ENCODE data around the gene GOLGA5. TPM values are rescaled to one million over a fixed set of nuclear protein-coding genes. Genes with fewer than 3 reads are reported as not detected.

GOLGA5 gene
- total RNA-seq, 1 experiment from 2014 or later, result 22.3 TPM

GRCh38 chr14:92847749-92848148 is 53.6 kb downstream of the GOLGA5 start:
- Histone ChIP-seq H3K36me3 (ENCODE audit: control insufficient read depth, insufficient read depth, low read length) (no peaks in the 10 kb centered on the region), H3K4me1 (ENCODE audit: control insufficient read depth, insufficient read depth, low read length) (no peaks in the 10 kb centered on the region), H3K27me3 (ENCODE audit: control insufficient read depth, insufficient read depth, low read length) (no peaks in the 10 kb centered on the region), H3K4me3 (ENCODE audit: low read depth in 2 of 2, low read length in 2 of 2) (no peak overlapping the region), H3K27ac (ENCODE audit: low read length) (no peak overlapping the region), H3K9me3 (ENCODE audit: control insufficient read depth, insufficient read depth, low read depth, low read length) (no peaks in the 10 kb centered on the region)
- ChIA-PET POLR2A (no interaction called here), CTCF (no interaction called here)
- TF ChIP-seq POLR2AphosphoS5 (IDR thresholded peaks at IDR 0.05; ENCODE audit: low read depth, low read length) (no peak), CTCF (IDR thresholded peaks at IDR 0.05) (no peak), SIN3A (IDR thresholded peaks at IDR 0.05; ENCODE audit: borderline replicate concordance, insufficient read depth, low read depth, low read length) (no peak), REST (IDR thresholded peaks at IDR 0.05; ENCODE audit: insufficient read depth in 1 of 2, low read depth in 2 of 2, low read length in 1 of 2) (no peak), TCF7L2 (IDR thresholded peaks at IDR 0.05; ENCODE audit: low read depth, low read length) (no peak)
- ATAC-seq, result no peak
- no peak for DNase-seq (ENCODE audit: low read depth, low spot score)
- in situ Hi-C loops (cut with HindIII; ENCODE audit: low pct_unique_long_range_greater_than_20kb, low sequenced_read_pairs) (no loop called here), intact Hi-C loops (cut with micrococcal nuclease; ENCODE audit: unreplicated experiment) (no loop called here)
- no TSS peak for BruUV-seq (replicated peaks)

- no peak for TF ChIP-seq REST (IDR thresholded peaks at IDR 0.05; ENCODE audit: insufficient read depth in 1 of 2, low read depth in 2 of 2, low read length in 1 of 2)
- no peak for TF ChIP-seq SIN3A (IDR thresholded peaks at IDR 0.05; ENCODE audit: borderline replicate concordance, insufficient read depth, low read depth, low read length)
- no peak for TF ChIP-seq TCF7L2 (IDR thresholded peaks at IDR 0.05; ENCODE audit: low read depth, low read length)
- no peak for TF ChIP-seq POLR2AphosphoS5 (IDR thresholded peaks at IDR 0.05; ENCODE audit: low read depth, low read length)
- TF ChIP-seq CTCF (IDR thresholded peaks at IDR 0.05), result no peak
- no peaks in the 10 kb centered on the region for H3K27me3 ChIP-seq (ENCODE audit: control insufficient read depth, insufficient read depth, low read length)
- intact Hi-C loops (cut with micrococcal nuclease; ENCODE audit: unreplicated experiment), result no loop called here
- no peak overlapping the region for H3K27ac ChIP-seq (ENCODE audit: low read length)
- no peaks in the 10 kb centered on the region for H3K4me1 ChIP-seq (ENCODE audit: control insufficient read depth, insufficient read depth, low read length)
- no peak overlapping the region for H3K4me3 ChIP-seq (ENCODE audit: low read depth in 2 of 2, low read length in 2 of 2)
- in situ Hi-C loops (cut with HindIII; ENCODE audit: low pct_unique_long_range_greater_than_20kb, low sequenced_read_pairs), result no loop called here
- BruUV-seq (replicated peaks), result no TSS peak
- no peak for DNase-seq (ENCODE audit: low read depth, low spot score)
- no peaks in the 10 kb centered on the region for H3K36me3 ChIP-seq (ENCODE audit: control insufficient read depth, insufficient read depth, low read length)
- ATAC-seq, result no peak
- no peaks in the 10 kb centered on the region for H3K9me3 ChIP-seq (ENCODE audit: control insufficient read depth, insufficient read depth, low read depth, low read length)
- POLR2A ChIA-PET, result no interaction called here
- CTCF ChIA-PET, result no interaction called here
Measured at GRCh38 chr14:92848887-92849286, 54.8 kb downstream of the GOLGA5 start.
